HAP-1 (cell line): Measurements from ENCODE around the gene GHRH.

Experiments
- DNase-seq, 2 experiments: peaks; one replicate each; pipeline ENCODE4 v3.0.0-alpha.2; 2016 to 2020; ENCODE audit warnings: low spot score in 2 of 2
- H3K27me3 ChIP-seq: fragments of 250-450 bp; sonication (Bioruptor Pico); 2 replicates; pipeline ENCODE4 v1.5.1; 2020; ENCODE audit warnings: low read depth, mild to moderate bottlenecking, moderate library complexity
- H3K36me3 ChIP-seq: fragments of 250-450 bp; sonication (Bioruptor Pico); replicated peaks from 2 replicates; pipeline ENCODE4 v1.5.1; 2020; ENCODE audit warnings: mild to moderate bottlenecking
- H3K4me1 ChIP-seq: fragments of 250-450 bp; sonication (Bioruptor Pico); 2 replicates; pipeline ENCODE4 v1.5.1; 2020; ENCODE audit warnings: mild to moderate bottlenecking
- H3K4me3 ChIP-seq: fragments of 250-450 bp; sonication (Bioruptor Pico); 2 replicates; pipeline ENCODE4 v1.5.1; 2020; ENCODE audit warnings: mild to moderate bottlenecking, moderate library complexity
- H3K9me3 ChIP-seq: fragments of 250-450 bp; sonication (Bioruptor Pico); 2 replicates; pipeline ENCODE4 v1.5.1; 2020; ENCODE audit warnings: mild to moderate bottlenecking, moderate library complexity
- in situ Hi-C: fragments of 300-500 bp; cut with MboI; formaldehyde crosslinking; loops from 3 replicates; pipeline ENCODE4 v1.14.3; 2020; ENCODE audit warnings: low sequenced_read_pairs, inconsistent platforms, mixed read lengths

GHRH gene

GRCh38 chr20:37233548-37234253 lies 27.9 kb downstream of the GHRH start:
- in situ Hi-C loops = no loop called here
- H3K9me3 ChIP-seq = no peaks in the 10 kb centered on the region
- H3K36me3 ChIP-seq = peaks cover 97% of the 10 kb centered on the region
- DNase-seq = no peak
- H3K4me3 ChIP-seq = no peak overlapping the region
- no peaks in the 10 kb centered on the region for H3K27me3 ChIP-seq
- peaks cover 12% of the 10 kb centered on the region for H3K4me1 ChIP-seq

- no peak for DNase-seq
- Histone ChIP-seq H3K27me3 (no peaks in the 10 kb centered on the region), H3K4me3 (no peak overlapping the region), H3K36me3 (peaks cover 97% of the 10 kb centered on the region), H3K9me3 (no peaks in the 10 kb centered on the region), H3K4me1 (peaks cover 13% of the 10 kb centered on the region)
- in situ Hi-C loops = no loop called here
Measured at GRCh38 chr20:37231947-37232630, 29.5 kb downstream of the GHRH start.

DNA sequence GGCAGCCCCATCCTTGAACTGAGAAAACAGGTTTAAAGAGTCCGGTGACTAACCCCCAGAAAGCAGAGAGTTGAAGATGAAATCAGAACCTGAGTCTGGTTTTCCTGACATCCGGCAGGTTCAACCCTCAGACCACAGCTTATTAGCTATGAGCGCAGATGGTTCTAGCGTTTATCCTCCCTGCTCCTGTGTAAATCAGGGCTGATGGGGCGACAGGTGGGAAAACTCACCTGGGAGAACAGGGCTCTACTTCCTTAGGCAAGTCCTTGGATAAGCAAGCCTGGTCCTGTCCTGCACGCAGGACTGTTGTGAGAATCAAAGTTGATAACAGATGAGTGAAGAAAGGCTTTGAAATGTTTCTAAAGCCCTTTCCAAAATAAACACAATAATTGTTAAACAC lies 31.4 kb downstream of the GHRH start:
- in situ Hi-C loops = no loop called here
- Histone ChIP-seq H3K27me3 (no peaks in the 10 kb centered on the region), H3K36me3 (peaks cover 97% of the 10 kb centered on the region), H3K4me3 (no peak overlapping the region), H3K4me1 (peaks cover 13% of the 10 kb centered on the region), H3K9me3 (no peaks in the 10 kb centered on the region)
- DNase-seq = no peak

GRCh38 chr20:37229357-37229756 lies 32.3 kb downstream of the GHRH start:
- Histone ChIP-seq H3K4me1 (peaks cover 13% of the 10 kb centered on the region), H3K9me3 (no peaks in the 10 kb centered on the region), H3K36me3 (peaks cover 97% of the 10 kb centered on the region), H3K4me3 (no peak overlapping the region), H3K27me3 (no peaks in the 10 kb centered on the region)
- DNase-seq = peak; percentile 76 to 93
- in situ Hi-C loops = no loop called here

DNA sequence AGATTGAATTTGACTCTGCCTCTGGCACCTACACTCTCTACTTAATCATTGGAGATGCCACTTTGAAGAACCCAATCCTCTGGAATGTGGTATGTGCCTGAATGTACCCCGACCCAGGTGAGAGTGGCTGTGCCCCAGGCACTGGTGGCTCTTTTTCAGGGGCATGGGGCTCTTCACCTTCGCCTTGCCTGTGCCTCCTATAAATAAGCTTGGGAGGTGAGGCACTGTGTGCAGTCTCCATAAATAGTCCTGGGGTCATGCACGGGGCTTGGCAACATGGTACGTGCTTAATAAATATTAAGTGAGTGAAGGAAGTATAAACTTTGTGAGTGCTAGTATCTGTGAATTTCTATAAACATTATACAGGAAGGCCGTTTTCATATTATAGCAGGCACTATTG lies 33.0 kb downstream of the GHRH start:
- Histone ChIP-seq H3K4me3 (no peak overlapping the region), H3K9me3 (no peaks in the 10 kb centered on the region), H3K27me3 (no peaks in the 10 kb centered on the region), H3K4me1 (peaks cover 13% of the 10 kb centered on the region), H3K36me3 (peaks cover 97% of the 10 kb centered on the region)
- in situ Hi-C loops = no loop called here
- DNase-seq = no peak

DNA sequence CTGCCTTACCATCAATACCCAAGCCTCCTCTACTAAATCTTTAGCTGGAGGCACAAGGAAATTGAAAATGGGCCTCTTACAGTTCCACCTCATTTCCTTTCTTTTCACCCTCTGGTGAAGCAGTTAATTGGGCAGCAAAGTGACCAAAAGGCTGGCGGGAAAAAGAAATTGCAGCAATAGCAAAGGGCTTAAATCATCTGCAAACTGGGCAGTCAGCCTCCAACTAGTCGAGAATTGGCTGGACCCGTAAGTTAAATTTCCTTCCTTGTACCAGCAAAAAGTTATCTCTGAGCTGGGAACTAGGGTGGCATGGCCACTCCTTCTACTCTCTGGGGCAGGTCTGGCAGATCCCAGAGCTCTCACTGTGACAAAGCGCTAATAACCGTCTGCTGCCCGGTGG lies 33.5 kb downstream of the GHRH start:
- H3K4me3 ChIP-seq = no peak overlapping the region
- DNase-seq = no peak
- no peaks in the 10 kb centered on the region for H3K9me3 ChIP-seq
- H3K4me1 ChIP-seq = peaks cover 14% of the 10 kb centered on the region
- in situ Hi-C loops = no loop called here
- H3K36me3 ChIP-seq = peaks cover 97% of the 10 kb centered on the region
- H3K27me3 ChIP-seq = no peaks in the 10 kb centered on the region

- Histone ChIP-seq H3K4me1 (peaks cover 23% of the 10 kb centered on the region), H3K36me3 (peaks cover 95% of the 10 kb centered on the region), H3K27me3 (no peaks in the 10 kb centered on the region), H3K9me3 (no peaks in the 10 kb centered on the region), H3K4me3 (no peak overlapping the region)
- in situ Hi-C loops = no loop called here
- no peak for DNase-seq
Measured at GRCh38 chr20:37226889-37227288, 34.7 kb downstream of the GHRH start.

- no peaks in the 10 kb centered on the region for H3K9me3 ChIP-seq
- H3K27me3 ChIP-seq = no peaks in the 10 kb centered on the region
- H3K4me3 ChIP-seq = no peak overlapping the region
- H3K36me3 ChIP-seq = peaks cover 81% of the 10 kb centered on the region
- no peak for DNase-seq
- peaks cover 36% of the 10 kb centered on the region for H3K4me1 ChIP-seq
- in situ Hi-C loops = no loop called here
Measured at GRCh38 chr20:37225146-37225545, 36.5 kb downstream of the GHRH start.

- in situ Hi-C loops = no loop called here
- H3K4me1 ChIP-seq = peaks cover 29% of the 10 kb centered on the region
- H3K9me3 ChIP-seq = no peaks in the 10 kb centered on the region
- DNase-seq = peak in 1 of 2 experiments; percentile 8
- H3K36me3 ChIP-seq = peaks cover 71% of the 10 kb centered on the region
- H3K27me3 ChIP-seq = no peaks in the 10 kb centered on the region
- no peak overlapping the region for H3K4me3 ChIP-seq
Measured at GRCh38 chr20:37223053-37223452, 38.6 kb downstream of the GHRH start.

- Histone ChIP-seq H3K4me3 (no peak overlapping the region), H3K4me1 (peaks cover 29% of the 10 kb centered on the region), H3K9me3 (no peaks in the 10 kb centered on the region), H3K27me3 (no peaks in the 10 kb centered on the region), H3K36me3 (peaks cover 61% of the 10 kb centered on the region)
- DNase-seq = no peak
- in situ Hi-C loops = no loop called here
Measured at GRCh38 chr20:37222086-37222485, 39.5 kb downstream of the GHRH start.

- H3K36me3 ChIP-seq = peaks cover 58% of the 10 kb centered on the region
- peaks cover 29% of the 10 kb centered on the region for H3K4me1 ChIP-seq
- peak; percentile 46 to 59 for DNase-seq
Measured at GRCh38 chr20:37220731-37221130, 40.9 kb downstream of the GHRH start.

DNA sequence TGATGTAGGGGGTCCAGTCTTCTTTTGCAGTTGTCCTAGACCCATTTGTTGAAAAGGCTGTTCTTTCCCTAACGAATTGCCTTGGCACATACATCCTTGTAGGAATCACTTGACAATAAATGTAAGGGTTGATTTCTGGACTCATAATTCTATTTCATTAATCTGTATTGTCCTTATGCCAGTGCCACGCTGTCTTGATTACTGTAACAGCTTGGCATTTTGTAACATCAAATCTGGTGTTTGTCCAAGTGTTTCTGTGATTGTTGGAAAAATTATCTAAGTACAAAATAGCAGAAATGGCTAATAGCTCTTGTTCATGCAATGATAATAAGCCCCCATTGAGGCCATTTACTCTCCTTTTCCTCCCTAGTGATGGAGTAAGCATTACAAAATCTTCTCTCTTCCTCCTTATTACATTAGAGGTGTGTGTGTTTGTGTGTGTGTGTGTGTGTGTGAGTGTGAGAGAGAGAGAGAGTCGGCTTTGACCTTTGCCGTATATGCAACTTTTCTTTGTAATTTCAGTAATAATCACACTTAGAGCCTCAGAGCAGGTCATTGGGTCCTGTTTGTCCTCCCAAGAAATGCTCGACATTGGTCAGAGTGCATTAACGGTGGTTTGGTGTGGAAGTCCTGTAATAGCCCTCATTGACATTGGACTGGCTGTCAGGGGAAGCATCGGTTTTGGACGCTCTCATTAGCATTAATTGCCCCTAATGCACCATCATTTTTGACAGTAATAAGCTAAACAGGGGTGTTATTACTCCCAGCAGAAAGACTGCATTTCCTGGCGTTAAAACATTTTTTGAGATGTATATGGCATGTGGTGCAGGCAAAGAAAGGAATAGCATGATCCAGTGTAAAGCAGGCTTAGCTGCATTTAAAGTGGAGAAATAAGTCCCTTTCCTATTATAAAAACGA lies 41.6 kb downstream of the GHRH start:
- in situ Hi-C loops = no loop called here
- Histone ChIP-seq H3K4me3 (no peak overlapping the region), H3K36me3 (peaks cover 54% of the 10 kb centered on the region)

More at GRCh38 chr20:37220731-37221130, 40.9 kb downstream of the GHRH start:
- no peaks in the 10 kb centered on the region for H3K9me3 ChIP-seq
- H3K27me3 ChIP-seq = no peaks in the 10 kb centered on the region
- no peak overlapping the region for H3K4me3 ChIP-seq
- in situ Hi-C loops = no loop called here

GRCh38 chr20:37218976-37219375 lies 42.6 kb downstream of the GHRH start:
- no peak for DNase-seq
- H3K27me3 ChIP-seq = no peaks in the 10 kb centered on the region
- in situ Hi-C loops = no loop called here
- peaks cover 52% of the 10 kb centered on the region for H3K36me3 ChIP-seq
- H3K9me3 ChIP-seq = no peaks in the 10 kb centered on the region
- H3K4me3 ChIP-seq = no peak overlapping the region
- peaks cover 29% of the 10 kb centered on the region for H3K4me1 ChIP-seq

More for the DNA sequence above, 41.6 kb downstream of the GHRH start:
- Histone ChIP-seq H3K27me3 (no peaks in the 10 kb centered on the region), H3K9me3 (no peaks in the 10 kb centered on the region), H3K4me1 (peaks cover 29% of the 10 kb centered on the region)
- DNase-seq = no peak

DNA sequence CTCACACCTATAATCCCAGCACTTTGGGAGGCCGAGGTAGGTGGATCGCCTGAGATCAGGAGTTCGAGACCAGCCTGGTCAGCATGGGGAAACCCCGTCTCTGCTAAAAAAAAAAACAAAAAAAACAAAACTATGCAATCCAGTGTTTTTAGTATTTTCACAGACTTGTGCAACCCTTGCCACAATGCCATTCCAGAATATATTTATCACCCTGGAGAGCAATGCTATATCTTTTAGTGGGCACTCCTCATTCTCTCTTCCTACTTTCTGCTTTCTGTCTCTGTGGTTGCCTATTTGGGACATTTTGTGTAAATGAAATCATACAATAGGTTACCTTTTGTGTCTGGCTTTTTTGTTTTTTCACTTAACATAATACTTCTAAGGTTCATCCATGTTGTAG lies 43.2 kb downstream of the GHRH start:
- H3K36me3 ChIP-seq = peaks cover 52% of the 10 kb centered on the region
- no peak for DNase-seq
- H3K27me3 ChIP-seq = no peaks in the 10 kb centered on the region
- peaks cover 29% of the 10 kb centered on the region for H3K4me1 ChIP-seq
- H3K9me3 ChIP-seq = no peaks in the 10 kb centered on the region
- no peak overlapping the region for H3K4me3 ChIP-seq
- in situ Hi-C loops = no loop called here
